ENCODE measurements around the gene RARB.

DNA sequence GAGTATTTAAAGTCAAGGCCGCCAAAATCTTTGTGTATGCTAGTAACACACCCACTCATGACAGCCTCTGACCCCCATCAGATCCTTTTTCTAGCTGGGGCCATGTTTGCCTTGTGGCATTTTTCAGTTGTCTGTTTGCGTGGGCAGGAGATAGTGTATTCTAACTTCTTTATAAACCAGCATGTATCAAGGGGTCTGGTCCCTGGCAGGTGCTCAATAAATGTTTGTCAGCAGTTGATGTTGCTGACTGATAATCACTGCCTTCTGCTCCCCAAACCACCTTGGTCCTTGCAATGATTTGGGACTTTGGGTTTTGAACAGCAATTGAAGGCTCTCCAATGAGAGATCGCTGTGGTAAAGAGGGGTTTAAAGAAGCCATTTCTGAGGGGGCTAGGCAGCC is 19.2 kb downstream of the RARB start:
- TF ChIP-seq FOXM1 (IDR thresholded peaks at IDR 0.05; ENCODE audit: borderline replicate concordance) (no peak), SUZ12 (IDR thresholded peaks at IDR 0.05) (no peak), L3MBTL2 (conservative IDR thresholded peaks at IDR 0.05) (no peak), LEF1 (IDR thresholded peaks at IDR 0.05; ENCODE audit: borderline replicate concordance) (no peak), ZNF384 (IDR thresholded peaks at IDR 0.05) (no peak)
